Cardiac fibroblast (primary cell): ENCODE results near the gene SORBS2.

Experiments
- DNase-seq, 2 donors: peaks; one replicate each; pipeline versions ENCODE4 v3.0.0 to v3.0.0-alpha.2; 2010; ENCODE audit warnings: low read depth in 2 of 2
- H3K4me3 ChIP-seq, 2 donors: replicated peaks in 1 of 2; 1 replicate in 1 of 2; 2 replicates in 1 of 2; pipeline ENCODE4 v1.5.1; 2011; ENCODE audit warnings: low read depth in 2 of 2, low read length in 2 of 2, mild to moderate bottlenecking in 2 of 2, moderate library complexity in 1 of 2
- TF ChIP-seq, protein P1 (sequence below): IDR thresholded peaks from one replicate; pipeline ENCODE4 v1.5.1; 2011; ENCODE audit warnings: low read depth, mild to moderate bottlenecking, low read length, inconsistent platforms

The SORBS2 gene

DNA sequence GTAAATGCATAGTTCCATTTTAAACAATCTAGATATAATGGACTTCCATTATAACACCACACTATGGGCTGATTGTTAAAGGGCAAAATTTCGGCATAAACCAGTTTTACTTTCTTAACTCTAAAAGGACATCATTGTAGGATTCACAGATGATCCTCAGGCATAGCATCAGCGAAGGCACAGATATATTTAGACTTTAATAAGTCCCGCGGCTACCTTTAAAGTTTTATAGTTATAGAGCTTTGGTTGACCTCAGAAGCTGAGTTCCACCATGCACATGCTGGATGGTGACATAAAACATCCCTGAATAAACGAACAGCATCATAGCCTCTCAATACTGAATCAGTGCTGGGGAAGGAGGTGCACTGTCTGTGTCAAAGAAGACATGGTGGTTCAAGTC is 151.7 kb downstream of the SORBS2 start:
- H3K4me3 ChIP-seq, result no peak overlapping the region
- TF ChIP-seq, protein P1, sequence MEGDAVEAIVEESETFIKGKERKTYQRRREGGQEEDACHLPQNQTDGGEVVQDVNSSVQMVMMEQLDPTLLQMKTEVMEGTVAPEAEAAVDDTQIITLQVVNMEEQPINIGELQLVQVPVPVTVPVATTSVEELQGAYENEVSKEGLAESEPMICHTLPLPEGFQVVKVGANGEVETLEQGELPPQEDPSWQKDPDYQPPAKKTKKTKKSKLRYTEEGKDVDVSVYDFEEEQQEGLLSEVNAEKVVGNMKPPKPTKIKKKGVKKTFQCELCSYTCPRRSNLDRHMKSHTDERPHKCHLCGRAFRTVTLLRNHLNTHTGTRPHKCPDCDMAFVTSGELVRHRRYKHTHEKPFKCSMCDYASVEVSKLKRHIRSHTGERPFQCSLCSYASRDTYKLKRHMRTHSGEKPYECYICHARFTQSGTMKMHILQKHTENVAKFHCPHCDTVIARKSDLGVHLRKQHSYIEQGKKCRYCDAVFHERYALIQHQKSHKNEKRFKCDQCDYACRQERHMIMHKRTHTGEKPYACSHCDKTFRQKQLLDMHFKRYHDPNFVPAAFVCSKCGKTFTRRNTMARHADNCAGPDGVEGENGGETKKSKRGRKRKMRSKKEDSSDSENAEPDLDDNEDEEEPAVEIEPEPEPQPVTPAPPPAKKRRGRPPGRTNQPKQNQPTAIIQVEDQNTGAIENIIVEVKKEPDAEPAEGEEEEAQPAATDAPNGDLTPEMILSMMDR, result no peak
- no peak for DNase-seq

DNA sequence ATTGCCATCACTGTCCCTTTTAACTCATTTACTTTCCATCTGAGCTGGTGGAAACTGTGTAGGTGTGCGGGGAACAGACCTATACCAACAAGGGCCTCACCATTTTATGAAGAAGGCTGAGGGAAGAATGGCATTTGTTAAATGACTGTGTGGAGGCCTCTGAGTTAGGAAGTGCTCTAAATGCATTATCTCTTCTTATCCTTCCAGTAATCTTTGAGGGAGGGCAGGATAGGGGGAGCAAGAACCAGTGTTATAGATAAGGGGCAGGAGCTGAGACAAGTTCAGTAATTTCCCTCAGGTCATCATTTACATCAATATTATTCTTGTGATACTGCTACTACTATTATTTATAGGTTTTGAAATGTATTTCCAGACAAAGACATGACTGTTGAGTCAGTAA is 154.3 kb downstream of the SORBS2 start:
- no peak for DNase-seq
- no peak overlapping the region for H3K4me3 ChIP-seq
- TF ChIP-seq, protein P1, result no peak

DNA sequence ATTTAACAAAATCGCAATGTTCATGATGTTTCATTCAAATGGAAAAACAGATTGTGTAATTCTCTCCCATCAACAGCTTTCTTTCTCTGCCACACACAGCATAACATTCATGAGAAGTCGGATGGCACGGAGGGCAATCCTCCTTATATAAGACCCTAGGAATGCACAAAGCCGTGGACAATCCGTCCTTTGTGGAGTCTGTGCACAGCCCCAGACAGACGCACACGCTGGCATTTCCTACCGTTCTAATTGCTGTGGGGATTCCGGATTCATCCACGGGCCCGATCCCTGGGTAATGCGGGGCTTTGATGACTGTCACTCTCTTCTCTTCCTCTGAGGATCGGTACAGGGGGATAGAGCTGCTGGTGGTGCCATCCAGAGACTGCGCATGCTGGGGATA is 154.8 kb downstream of the SORBS2 start:
- DNase-seq, result no peak
- TF ChIP-seq, protein P1, result no peak
- H3K4me3 ChIP-seq, result no peak overlapping the region

DNA sequence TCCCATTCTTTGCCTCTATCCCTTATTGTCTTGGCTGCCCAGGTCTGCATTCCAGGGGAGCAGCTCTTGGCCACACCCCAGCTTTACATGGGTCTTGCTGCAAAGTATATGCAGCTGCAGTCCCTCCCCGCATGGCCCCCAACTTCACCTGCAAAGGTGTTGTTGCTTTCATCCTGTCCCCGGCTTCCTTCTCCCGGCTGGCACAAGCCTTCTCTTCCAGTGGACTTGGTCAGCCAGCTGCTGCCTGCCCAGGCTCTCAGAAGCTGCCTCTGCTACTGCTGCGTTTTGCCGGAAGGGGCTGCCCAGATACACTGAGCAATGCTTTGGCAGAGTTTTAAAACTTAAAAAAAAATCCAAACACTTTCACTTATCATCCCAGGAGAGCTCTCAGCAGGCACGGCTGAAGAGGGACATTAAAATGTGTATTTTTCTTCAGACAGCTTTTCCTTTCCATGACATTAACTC is 155.5 kb downstream of the SORBS2 start:
- TF ChIP-seq, protein P1, result peak; percentile 78
- H3K4me3 ChIP-seq, result peak overlapping the region in 1 of 2 donors; percentile 44
- DNase-seq, result peak; percentile 71 to 81

DNA sequence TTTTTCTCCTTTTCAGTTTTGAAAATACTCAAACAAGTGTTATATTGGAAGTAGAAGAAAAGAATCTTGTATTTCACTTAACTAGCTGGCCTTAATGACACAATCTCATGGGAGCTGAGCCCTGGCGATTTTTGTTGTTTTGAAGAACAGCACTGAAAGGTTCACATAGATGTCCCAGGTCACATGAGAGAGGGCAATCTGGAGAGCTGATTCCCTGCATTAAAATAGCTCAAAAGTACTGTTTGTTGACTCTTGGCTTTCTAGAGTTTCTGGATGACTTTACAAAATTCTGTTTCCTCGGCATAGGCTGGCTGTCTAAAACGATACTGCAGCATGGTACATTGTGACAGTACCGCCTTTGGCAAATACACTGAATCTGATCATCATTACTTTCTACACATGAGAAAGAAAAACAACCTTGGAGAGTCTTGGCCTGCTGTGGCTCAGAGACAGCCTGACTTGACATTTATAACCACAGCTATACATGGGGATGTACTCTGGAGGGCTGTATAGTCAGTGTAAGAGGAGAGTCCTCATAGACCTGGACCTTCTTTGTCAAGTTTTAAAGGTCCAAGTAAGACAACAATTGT is 156.9 kb downstream of the SORBS2 start:
- TF ChIP-seq, protein P1, result no peak
- peak overlapping the region in 1 of 2 donors; percentile 5 for H3K4me3 ChIP-seq
- peak in 1 of 2 donors; percentile 17 for DNase-seq

GRCh38 chr4:185654311-185654710 is 157.7 kb downstream of the SORBS2 start:
- TF ChIP-seq, protein P1, result no peak
- H3K4me3 ChIP-seq, result no peak overlapping the region
- DNase-seq, result no peak

DNA sequence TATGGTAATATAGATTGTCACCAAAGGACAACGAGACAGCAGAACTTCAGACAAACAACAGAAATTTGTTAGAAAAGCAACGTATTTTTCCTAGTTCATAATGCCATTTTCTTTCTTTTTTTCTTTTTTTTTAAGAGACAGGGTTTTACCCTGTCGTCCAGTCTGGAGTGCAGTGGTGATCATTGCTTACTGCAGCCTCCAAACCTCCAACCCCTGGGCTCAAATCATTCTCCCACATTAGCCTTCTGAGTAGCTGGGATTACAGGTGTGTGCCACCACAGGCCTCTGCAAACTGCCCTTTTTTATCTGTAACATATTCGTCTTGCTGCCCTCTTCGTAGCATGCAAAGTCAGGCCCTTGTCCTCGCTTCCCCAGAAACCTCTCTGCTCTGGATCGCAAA is 160.1 kb downstream of the SORBS2 start:
- TF ChIP-seq, protein P1, result no peak
- H3K4me3 ChIP-seq, result no peak overlapping the region
- no peak for DNase-seq
